Pancreas (tissue), 10 donors: ENCODE measurements around the gene SEC22C. TPM values are rescaled to one million over a fixed set of nuclear protein-coding genes. Genes with fewer than 3 reads are reported as not detected.

Source experiments
- ATAC-seq, 4 donors: fragments of 200-7000 bp; cut with Tn5 transposase; one replicate each; pipeline versions ENCODE4 v1.8.0 to v1.9.1; 2020; ENCODE audit warnings: mild to moderate bottlenecking in 4 of 4, moderate library complexity in 4 of 4
- DNase-seq, 6 donors: peaks; one replicate each; pipeline ENCODE4 v3.0.0-alpha.2; 2020
- FAIRE-seq: peaks from 2 replicates; lab custom pipeline; 2012; peaks lifted over from hg19 to GRCh38; lab: Jason Lieb, UNC
- H3K27ac ChIP-seq, 4 donors: fragments of 200-600 bp; sonication (generic); 1 replicate in 3 of 4; 2 replicates in 1 of 4; pipeline versions ENCODE4 v1.5.0 to v1.8.0; 2020
- H3K27me3 ChIP-seq, 4 donors: fragments of 200-600 bp; one replicate each; pipeline ENCODE4 v1.8.0; 2021
- H3K36me3 ChIP-seq, 3 donors: fragments of 200-600 bp; sonication (generic) in 1 of 3; one replicate each; pipeline versions ENCODE4 v1.5.0 to v1.8.0; 2020 to 2021
- H3K4me1 ChIP-seq, 3 donors: fragments of 200-600 bp; one replicate each; pipeline ENCODE4 v1.8.0; 2021
- H3K4me3 ChIP-seq, 4 donors: fragments of 200-600 bp; sonication (generic) in 2 of 4; one replicate each; pipeline versions ENCODE4 v1.5.0 to v1.8.0; 2020 to 2021
- H3K9me3 ChIP-seq, 4 donors: fragments of 200-600 bp; one replicate each; pipeline ENCODE4 v1.8.0; 2021
- WGBS, 2 donors: extraction: QIAGEN DNeasy Blood & Tissue Kit; methylation state at CpG; one replicate each; pipeline ENCODE4 v1.1.7; 2013; 5-methylcytosine and 5-hydroxymethylcytosine counted together
- intact Hi-C, 3 donors: fragments of 100-400 bp; cut with DNase I; formaldehyde crosslinking; loops; one replicate each; pipeline versions ENCODE4 v1.11.1 to v1.14.2; 2022
- polyA plus RNA-seq, 2 donors: library from polyadenylated mRNA; stranded (reverse); fragments of 200-250 nt; gene quantifications; one replicate each; pipeline ENCODE4 v1.2.3, GENCODE V29; 2013
- total RNA-seq, 6 donors: library from RNA; stranded (reverse); fragmentation: NEBNext Ultra II Directional in 4 of 6; extraction: Animal tissue kit (Norgen Biotek cat#: 25700) in 4 of 6; gene quantifications; one replicate each; pipeline versions ENCODE4 v1.2.1 to v1.2.4, GENCODE V29; 2021 to 2023
- TF ChIP-seq, protein P1 (sequence below), 4 donors: fragments of 200-600 bp; sonication (generic) in 3 of 4; IDR thresholded peaks; one replicate each; pipeline versions ENCODE4 v1.5.0 to v1.8.0; 2021; ENCODE audit warnings: antibody characterized with exemption in 4 of 4
- donor health status: healthy with polysubstance abuse.
- donor health status: DM: no; HTN: no; CAD: no; lungs with moderate emphysema.
- donor health status: DM: no; HTN: no; CAD: no.
- donor health status: control.
- donor health status: control.
- donor health status: Bipolar disorder and iron deficiency.
- donor health status: DM: yes; HTN: yes; CAD: no.
- donor health status: DM: no; HTN: no; CAD: no.
- donor health status: DM: no; HTN: no; CAD: no.
- donor health status: DM: yes; HTN: yes; CAD: no.

SEC22C gene
- total and polyA plus RNA-seq, 8 donors, result 12.0 to 26.1 (median 21.7) TPM

DNA sequence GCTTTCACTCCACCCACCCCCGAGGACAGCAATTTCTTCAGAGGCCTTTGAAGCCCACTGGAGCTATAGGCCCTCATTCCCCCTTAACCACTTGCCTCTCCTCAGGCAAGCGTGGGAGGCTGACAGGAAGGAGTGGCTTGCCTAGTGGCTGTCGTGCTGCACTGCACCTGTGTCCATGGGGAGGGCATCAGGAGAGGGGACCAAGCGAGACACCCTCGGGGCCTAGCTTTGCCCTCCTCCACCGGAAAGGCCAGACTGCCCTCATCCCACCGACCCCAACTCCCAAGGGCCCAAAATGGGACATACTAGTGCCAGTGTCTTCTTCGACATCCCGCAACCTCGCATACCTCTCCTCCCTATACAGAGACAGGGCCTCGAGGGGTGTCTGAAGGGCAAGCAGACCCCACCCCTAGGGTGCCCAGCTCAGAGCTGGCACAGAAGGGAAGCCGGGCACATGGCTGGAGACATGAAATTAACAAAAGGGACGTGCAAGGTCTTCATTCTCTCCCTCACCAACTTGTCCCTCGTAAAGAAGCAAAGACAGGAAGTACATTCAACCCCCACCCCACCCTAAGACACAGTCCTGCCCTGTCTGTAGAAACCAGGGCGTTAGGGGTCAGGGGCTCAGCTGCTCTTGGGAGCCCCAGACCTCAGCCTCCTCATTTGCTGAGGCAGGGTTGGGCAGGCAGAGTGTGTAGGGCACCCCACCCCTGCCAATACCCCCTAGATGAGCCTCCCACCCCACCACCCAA lies 55.0 kb downstream of the SEC22C start:
- Histone ChIP-seq H3K4me3 (no peak overlapping the region), H3K9me3 (no peaks in the 10 kb centered on the region), H3K4me1 (no peaks in the 10 kb centered on the region), H3K27ac (no peak overlapping the region), H3K36me3 (no peaks in the 10 kb centered on the region), H3K27me3 (no peaks in the 10 kb centered on the region)
- 80 to 87% methylated on average over 15 of the region's 15 CpGs for WGBS, 2 donors
- intact Hi-C loops, result loop anchor here in 1 of 3 donors (10.0 kb wide), 1 partner anchor 272 kb away; no protein-coding TSS in a partner anchor
- ATAC-seq, result no peak
- TF ChIP-seq, protein P1, sequence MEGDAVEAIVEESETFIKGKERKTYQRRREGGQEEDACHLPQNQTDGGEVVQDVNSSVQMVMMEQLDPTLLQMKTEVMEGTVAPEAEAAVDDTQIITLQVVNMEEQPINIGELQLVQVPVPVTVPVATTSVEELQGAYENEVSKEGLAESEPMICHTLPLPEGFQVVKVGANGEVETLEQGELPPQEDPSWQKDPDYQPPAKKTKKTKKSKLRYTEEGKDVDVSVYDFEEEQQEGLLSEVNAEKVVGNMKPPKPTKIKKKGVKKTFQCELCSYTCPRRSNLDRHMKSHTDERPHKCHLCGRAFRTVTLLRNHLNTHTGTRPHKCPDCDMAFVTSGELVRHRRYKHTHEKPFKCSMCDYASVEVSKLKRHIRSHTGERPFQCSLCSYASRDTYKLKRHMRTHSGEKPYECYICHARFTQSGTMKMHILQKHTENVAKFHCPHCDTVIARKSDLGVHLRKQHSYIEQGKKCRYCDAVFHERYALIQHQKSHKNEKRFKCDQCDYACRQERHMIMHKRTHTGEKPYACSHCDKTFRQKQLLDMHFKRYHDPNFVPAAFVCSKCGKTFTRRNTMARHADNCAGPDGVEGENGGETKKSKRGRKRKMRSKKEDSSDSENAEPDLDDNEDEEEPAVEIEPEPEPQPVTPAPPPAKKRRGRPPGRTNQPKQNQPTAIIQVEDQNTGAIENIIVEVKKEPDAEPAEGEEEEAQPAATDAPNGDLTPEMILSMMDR (IDR thresholded peaks at IDR 0.05), result no peak
- no peak for DNase-seq
- no peak for FAIRE-seq

GRCh38 chr3:42525736-42526345 lies 55.9 kb downstream of the SEC22C start:
- H3K4me3 ChIP-seq, result no peak overlapping the region
- 89 to 95% methylated on average over 13 of the region's 13 CpGs for WGBS, 2 donors
- TF ChIP-seq, protein P1 (IDR thresholded peaks at IDR 0.05), result no peak
- intact Hi-C loops, result loop anchor here in 1 of 3 donors (10.0 kb wide), 1 partner anchor 271 kb away; no protein-coding TSS in a partner anchor
- ATAC-seq (no peak), DNase-seq (no peak), FAIRE-seq (no peak)
- no peaks in the 10 kb centered on the region for H3K36me3 ChIP-seq
- H3K27ac ChIP-seq, result no peak overlapping the region
- no peaks in the 10 kb centered on the region for H3K4me1 ChIP-seq
- H3K9me3 ChIP-seq, result no peaks in the 10 kb centered on the region
- H3K27me3 ChIP-seq, result no peaks in the 10 kb centered on the region

- H3K9me3 ChIP-seq, result no peaks in the 10 kb centered on the region
- H3K27me3 ChIP-seq, result no peaks in the 10 kb centered on the region
- ATAC-seq (no peak), FAIRE-seq (no peak), DNase-seq (no peak)
- H3K27ac ChIP-seq, result no peak overlapping the region
- no peaks in the 10 kb centered on the region for H3K36me3 ChIP-seq
- TF ChIP-seq, protein P1 (IDR thresholded peaks at IDR 0.05), result no peak
- WGBS, 2 donors, result 83 to 87% methylated on average over 4 of the region's 4 CpGs
- no peaks in the 10 kb centered on the region for H3K4me1 ChIP-seq
- no peak overlapping the region for H3K4me3 ChIP-seq
- intact Hi-C loops, result loop anchor here in 1 of 3 donors (10.0 kb wide), 1 partner anchor 270 kb away; no protein-coding TSS in a partner anchor
Measured at GRCh38 chr3:42525212-42525611, 56.6 kb downstream of the SEC22C start.

DNA sequence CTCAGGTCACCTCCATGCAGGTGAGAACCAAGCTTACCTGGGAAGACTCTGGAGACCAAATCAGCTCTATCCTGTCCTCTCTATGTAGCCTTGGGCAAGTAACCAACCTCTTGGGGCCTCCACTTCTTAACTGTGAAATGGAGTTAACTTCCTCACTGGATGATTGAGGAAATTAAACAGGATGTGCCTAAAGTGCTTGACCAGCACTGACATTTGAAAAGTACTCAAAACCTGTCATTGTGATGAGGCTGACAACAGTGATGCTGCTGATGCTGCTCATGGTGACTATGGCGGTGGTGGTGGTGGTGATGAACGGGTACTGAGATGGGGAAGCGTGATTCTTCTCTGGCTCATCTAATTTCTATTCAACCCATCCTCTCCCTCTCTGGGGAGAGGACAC lies 57.0 kb downstream of the SEC22C start:
- no peak overlapping the region for H3K4me3 ChIP-seq
- DNase-seq, result no peak
- no peak for FAIRE-seq
- whole genome bisulfite sequencing, 2 donors, result 98% methylated on average over 3 of the region's 3 CpGs
- H3K4me1 ChIP-seq, result no peaks in the 10 kb centered on the region
- H3K9me3 ChIP-seq, result no peaks in the 10 kb centered on the region
- H3K27me3 ChIP-seq, result no peaks in the 10 kb centered on the region
- no peak for ATAC-seq
- no peak overlapping the region for H3K27ac ChIP-seq
- intact Hi-C loops, result loop anchor here in 1 of 3 donors (10.0 kb wide), 1 partner anchor 270 kb away; no protein-coding TSS in a partner anchor
- no peaks in the 10 kb centered on the region for H3K36me3 ChIP-seq
- TF ChIP-seq, protein P1 (IDR thresholded peaks at IDR 0.05), result no peak
